IMR-90 (cell line): Measurements from ENCODE around the gene EMC1. TPM values are rescaled to one million over a fixed set of nuclear protein-coding genes. Genes with fewer than 3 reads are reported as not detected.
"Not testable (repeated sequence)": the region's sequence is repeated elsewhere in the genome, so short reads cannot be mapped to it uniquely, and the experiment has no call there.

ENCODE experiments used
- ATAC-seq: fragments of 200-7000 bp; cut with Tn5 transposase; 2 replicates; pipeline ENCODE4 v1.9.1; 2020; ENCODE audit warnings: low read depth, mild to moderate bottlenecking, moderate library complexity
- BruUV-seq: library from RNA; stranded (reverse); fragments of 400-500 nt; replicated peaks from 2 replicates; lab custom pipeline; 2021; lab: Mats Ljungman, UMichigan
- CTCF ChIA-PET: fragments of 300-600 bp; formaldehyde crosslinking; extraction: SDS; loops from one replicate; lab custom pipeline; 2021; ENCODE audit warnings: antibody characterized with exemption; lab: Yijun Ruan, JAX
- POLR2A ChIA-PET: fragments of 300-600 bp; sonication (Branson Sonifier 250); formaldehyde crosslinking; loops from one replicate; lab custom pipeline; 2022; ENCODE audit warnings: antibody characterized with exemption; ENCODE audit not compliant: unreplicated experiment; lab: Charles Lee
- DNase-seq: peaks from one replicate; pipeline ENCODE4 v3.0.0; 2013
- H2AFZ ChIP-seq: replicated peaks from 2 replicates; pipeline ENCODE3; 2013; ENCODE audit warnings: low read length, mild to moderate bottlenecking; ENCODE audit not compliant: poor library complexity
- H2AK5ac ChIP-seq: 2 replicates; pipeline ENCODE4 v1.6.1; 2013; ENCODE audit warnings: low read depth, low read length, inconsistent platforms
- H2AK9ac ChIP-seq: replicated peaks from 2 replicates; pipeline ENCODE3; 2013; ENCODE audit warnings: mild to moderate bottlenecking, low read depth, low read length, moderate library complexity; ENCODE audit not compliant: poor library complexity
- H2BK120ac ChIP-seq: 2 replicates; pipeline ENCODE4 v1.6.1; 2013; ENCODE audit warnings: low read depth, low read length, inconsistent platforms
- H2BK15ac ChIP-seq: 3 replicates; pipeline ENCODE4 v1.6.1; 2013; ENCODE audit warnings: low read depth, low read length, inconsistent platforms
- H2BK20ac ChIP-seq: 2 replicates; pipeline ENCODE4 v1.6.1; 2013; ENCODE audit warnings: low read depth, mild to moderate bottlenecking, inconsistent platforms, low read length, moderate library complexity
- H2BK5ac ChIP-seq: 2 replicates; pipeline ENCODE4 v1.6.1; 2013; ENCODE audit warnings: mild to moderate bottlenecking, low read depth, low read length, inconsistent platforms; ENCODE audit not compliant: poor library complexity, severe bottlenecking
- H3K14ac ChIP-seq: replicated peaks from 2 replicates; pipeline ENCODE4 v1.6.1; 2013; ENCODE audit warnings: low read depth, low read length, inconsistent platforms
- H3K18ac ChIP-seq: 2 replicates; pipeline ENCODE4 v1.6.1; 2013; ENCODE audit warnings: low read depth, low read length, control low read depth
- H3K23ac ChIP-seq: 2 replicates; pipeline ENCODE4 v1.6.1; 2013; ENCODE audit warnings: low read depth, low read length, inconsistent platforms
- H3K27ac ChIP-seq: 2 replicates; pipeline ENCODE4 v1.5.1; 2013; ENCODE audit warnings: mild to moderate bottlenecking, control low read depth, low read length; ENCODE audit not compliant: insufficient read depth
- H3K27me3 ChIP-seq: 2 replicates; pipeline ENCODE4 v1.6.1; 2013; ENCODE audit warnings: low read length; ENCODE audit not compliant: control insufficient read depth, insufficient read depth
- H3K36me3 ChIP-seq: 2 replicates; pipeline ENCODE4 v1.6.1; 2013; ENCODE audit warnings: low read length, mixed read lengths; ENCODE audit not compliant: control insufficient read depth, insufficient read depth
- H3K4ac ChIP-seq: 2 replicates; pipeline ENCODE4 v1.6.1; 2013; ENCODE audit warnings: low read depth, low read length, inconsistent platforms
- H3K4me1 ChIP-seq: 2 replicates; pipeline ENCODE4 v1.6.1; 2013; ENCODE audit warnings: low read length, mixed read lengths; ENCODE audit not compliant: control insufficient read depth, insufficient read depth
- H3K4me2 ChIP-seq: 2 replicates; pipeline ENCODE4 v1.6.1; 2013; ENCODE audit warnings: low read depth, mild to moderate bottlenecking, control low read depth, low read length, moderate library complexity
- H3K4me3 ChIP-seq: 2 replicates; pipeline ENCODE4 v1.5.1; 2013; ENCODE audit warnings: low read depth, mild to moderate bottlenecking, control low read depth, low read length, moderate library complexity; ENCODE audit not compliant: insufficient read depth
- H3K56ac ChIP-seq: 2 replicates; pipeline ENCODE4 v1.6.1; 2013; ENCODE audit warnings: low read length, inconsistent platforms; ENCODE audit not compliant: insufficient read depth; ENCODE audit errors: extremely low read depth
- H3K79me1 ChIP-seq, 2 experiments: 2 replicates each; pipeline ENCODE4 v1.6.1; 2013; ENCODE audit warnings: low read length in 2 of 2, inconsistent platforms in 1 of 2, low read depth in 1 of 2
- H3K9ac ChIP-seq: 2 replicates; pipeline ENCODE4 v1.6.1; 2013; ENCODE audit warnings: low read depth, low read length, control low read depth
- H3K9me1 ChIP-seq: 2 replicates; pipeline ENCODE4 v1.6.1; 2013; ENCODE audit warnings: low read length, inconsistent platforms; ENCODE audit not compliant: insufficient read depth
- H3K9me3 ChIP-seq: 2 replicates; pipeline ENCODE4 v1.6.1; 2013; ENCODE audit warnings: low read length; ENCODE audit not compliant: control insufficient read depth, insufficient read depth
- H4K20me1 ChIP-seq: 2 replicates; pipeline ENCODE4 v1.6.1; 2013; ENCODE audit warnings: low read length, inconsistent platforms; ENCODE audit not compliant: insufficient read depth
- H4K5ac ChIP-seq: 2 replicates; pipeline ENCODE4 v1.6.1; 2013; ENCODE audit warnings: mild to moderate bottlenecking, low read depth, low read length, control low read depth
- H4K8ac ChIP-seq, 2 experiments: 2 replicates each; pipeline ENCODE4 v1.6.1; 2013; ENCODE audit warnings: low read depth in 2 of 2, low read length in 2 of 2, control low read depth in 1 of 2, inconsistent platforms in 1 of 2
- H4K91ac ChIP-seq: 2 replicates; pipeline ENCODE4 v1.6.1; 2013; ENCODE audit warnings: low read depth, low read length, inconsistent platforms; ENCODE audit not compliant: insufficient read depth
- WGBS, 2 experiments: methylation state at CpG; one replicate each; pipeline versions ENCODE4 v1.1.5 to v1.1.7; 2013; ENCODE audit warnings: missing lambda C conversion rate in 2 of 2; ENCODE audit not compliant: insufficient read length in 1 of 2; ENCODE audit errors: extremely low coverage in 2 of 2; 5-methylcytosine and 5-hydroxymethylcytosine counted together
- dilution Hi-C: fragments of 300-500 bp; cut with HindIII; formaldehyde crosslinking; loops from one replicate; pipeline ENCODE4 v1.14.3; 2018; ENCODE audit warnings: low sequenced_read_pairs; ENCODE audit not compliant: unreplicated experiment
- in situ Hi-C: fragments of 300-500 bp; cut with MboI; formaldehyde crosslinking; loops from 3 replicates; pipeline ENCODE4 v1.14.3; 2019; ENCODE audit warnings: low sequenced_read_pairs, inconsistent platforms, mixed read lengths
- intact Hi-C: fragments of 100-400 bp; cut with micrococcal nuclease; formaldehyde crosslinking; loops from 2 replicates; pipeline ENCODE4 v1.10.0; 2022
- polyA plus RNA-seq, 3 experiments: library from polyadenylated mRNA; depleted of rRNA; stranded (reverse); fragments of >200 nt; gene quantifications; 2 replicates each; pipeline ENCODE4 v1.2.3, GENCODE V29; 2012; ENCODE audit warnings: low replicate concordance in 1 of 3
- total RNA-seq: library from RNA; depleted of rRNA; stranded (reverse); fragments of >200 nt; gene quantifications from 2 replicates; pipeline ENCODE4 v1.2.3, GENCODE V29; 2012

The EMC1 gene
- total and polyA plus RNA-seq, 2 of the 4 experiments (the other 2 are of a cell fraction): 65.4 to 114 TPM

GRCh38 chr1:19256301-19256700 is 5.0 kb upstream of the EMC1 start:
- H3K4ac ChIP-seq, BruUV-seq, H4K91ac ChIP-seq, intact Hi-C loops, H3K27ac ChIP-seq, H2AK5ac ChIP-seq, H4K5ac ChIP-seq, DNase-seq, in situ Hi-C loops, ATAC-seq, H3K18ac ChIP-seq, H2AFZ ChIP-seq, H3K4me2 ChIP-seq, CTCF ChIA-PET, H2BK120ac ChIP-seq, dilution Hi-C loops, H4K8ac ChIP-seq, H2BK20ac ChIP-seq, H3K4me1 ChIP-seq, H3K23ac ChIP-seq, POLR2A ChIA-PET, H3K14ac ChIP-seq, H3K4me3 ChIP-seq, H3K9me3 ChIP-seq, H2BK5ac ChIP-seq, H3K9ac ChIP-seq, H3K27me3 ChIP-seq, H2BK15ac ChIP-seq, H3K56ac ChIP-seq, H2AK9ac ChIP-seq: not testable (repeated sequence)
- peaks cover 10% of the 10 kb centered on the region for H3K9me1 ChIP-seq
- WGBS, 2 experiments: 94% methylated on average over 2 of the region's 5 CpGs; no CpG with 5 or more reads in 1 of the 2 experiments
- peaks cover 41% of the 10 kb centered on the region for H3K36me3 ChIP-seq
- H3K79me1 ChIP-seq: peaks cover 22 to 55% of the 10 kb centered on the region in 2 experiments
- H4K20me1 ChIP-seq: peaks cover 30% of the 10 kb centered on the region
